ENCODE data around the gene FAM149A. TPM values are rescaled to one million over a fixed set of nuclear protein-coding genes. Genes with fewer than 3 reads are reported as not detected.

Gene FAM149A
- total and polyA plus RNA-seq, 10 of the 15 experiments (the other 5 are each of a cell fraction or from before 2014, with no cell fraction given): 0.38 to 1.9 (median 0.99) TPM

DNA sequence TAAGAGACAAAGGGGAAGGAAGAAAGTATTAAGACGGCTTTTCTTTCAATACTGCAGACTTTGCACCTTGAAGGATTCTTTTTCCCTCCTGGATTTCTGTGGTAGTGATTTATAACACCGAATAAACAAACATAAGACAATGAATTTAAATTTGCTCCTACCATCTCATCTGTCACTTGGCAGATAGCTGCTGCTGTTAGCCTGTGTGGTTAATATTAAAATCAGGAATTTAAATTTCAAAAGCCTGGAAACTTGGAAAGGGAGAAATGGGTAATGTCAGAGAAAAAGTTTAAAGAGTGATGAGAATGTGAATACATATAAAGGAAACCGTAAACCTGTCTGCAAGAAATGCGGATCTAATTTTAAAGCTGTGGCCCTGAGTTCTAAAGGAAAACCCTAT lies 3.4 kb downstream of the FAM149A start:
- TF ChIP-seq TARDBP (IDR thresholded peaks at IDR 0.05; ENCODE audit: borderline replicate concordance) (no peak), GATAD2B (conservative IDR thresholded peaks at IDR 0.05; ENCODE audit: low read depth) (no peak), ZNF622 (IDR thresholded peaks at IDR 0.05) (no peak), CBFB (IDR thresholded peaks at IDR 0.05; ENCODE audit: low read depth) (no peak), HDAC6 (IDR thresholded peaks at IDR 0.05; ENCODE audit: unreplicated experiment) (no peak), JUNB (IDR thresholded peaks at IDR 0.05) (no peak)
- TF ChIP-seq, protein P1, sequence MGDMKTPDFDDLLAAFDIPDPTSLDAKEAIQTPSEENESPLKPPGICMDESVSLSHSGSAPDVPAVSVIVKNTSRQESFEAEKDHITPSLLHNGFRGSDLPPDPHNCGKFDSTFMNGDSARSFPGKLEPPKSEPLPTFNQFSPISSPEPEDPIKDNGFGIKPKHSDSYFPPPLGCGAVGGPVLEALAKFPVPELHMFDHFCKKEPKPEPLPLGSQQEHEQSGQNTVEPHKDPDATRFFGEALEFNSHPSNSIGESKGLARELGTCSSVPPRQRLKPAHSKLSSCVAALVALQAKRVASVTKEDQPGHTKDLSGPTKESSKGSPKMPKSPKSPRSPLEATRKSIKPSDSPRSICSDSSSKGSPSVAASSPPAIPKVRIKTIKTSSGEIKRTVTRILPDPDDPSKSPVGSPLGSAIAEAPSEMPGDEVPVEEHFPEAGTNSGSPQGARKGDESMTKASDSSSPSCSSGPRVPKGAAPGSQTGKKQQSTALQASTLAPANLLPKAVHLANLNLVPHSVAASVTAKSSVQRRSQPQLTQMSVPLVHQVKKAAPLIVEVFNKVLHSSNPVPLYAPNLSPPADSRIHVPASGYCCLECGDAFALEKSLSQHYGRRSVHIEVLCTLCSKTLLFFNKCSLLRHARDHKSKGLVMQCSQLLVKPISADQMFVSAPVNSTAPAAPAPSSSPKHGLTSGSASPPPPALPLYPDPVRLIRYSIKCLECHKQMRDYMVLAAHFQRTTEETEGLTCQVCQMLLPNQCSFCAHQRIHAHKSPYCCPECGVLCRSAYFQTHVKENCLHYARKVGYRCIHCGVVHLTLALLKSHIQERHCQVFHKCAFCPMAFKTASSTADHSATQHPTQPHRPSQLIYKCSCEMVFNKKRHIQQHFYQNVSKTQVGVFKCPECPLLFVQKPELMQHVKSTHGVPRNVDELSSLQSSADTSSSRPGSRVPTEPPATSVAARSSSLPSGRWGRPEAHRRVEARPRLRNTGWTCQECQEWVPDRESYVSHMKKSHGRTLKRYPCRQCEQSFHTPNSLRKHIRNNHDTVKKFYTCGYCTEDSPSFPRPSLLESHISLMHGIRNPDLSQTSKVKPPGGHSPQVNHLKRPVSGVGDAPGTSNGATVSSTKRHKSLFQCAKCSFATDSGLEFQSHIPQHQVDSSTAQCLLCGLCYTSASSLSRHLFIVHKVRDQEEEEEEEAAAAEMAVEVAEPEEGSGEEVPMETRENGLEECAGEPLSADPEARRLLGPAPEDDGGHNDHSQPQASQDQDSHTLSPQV (IDR thresholded peaks at IDR 0.05): no peak
- TF ChIP-seq, protein P2, sequence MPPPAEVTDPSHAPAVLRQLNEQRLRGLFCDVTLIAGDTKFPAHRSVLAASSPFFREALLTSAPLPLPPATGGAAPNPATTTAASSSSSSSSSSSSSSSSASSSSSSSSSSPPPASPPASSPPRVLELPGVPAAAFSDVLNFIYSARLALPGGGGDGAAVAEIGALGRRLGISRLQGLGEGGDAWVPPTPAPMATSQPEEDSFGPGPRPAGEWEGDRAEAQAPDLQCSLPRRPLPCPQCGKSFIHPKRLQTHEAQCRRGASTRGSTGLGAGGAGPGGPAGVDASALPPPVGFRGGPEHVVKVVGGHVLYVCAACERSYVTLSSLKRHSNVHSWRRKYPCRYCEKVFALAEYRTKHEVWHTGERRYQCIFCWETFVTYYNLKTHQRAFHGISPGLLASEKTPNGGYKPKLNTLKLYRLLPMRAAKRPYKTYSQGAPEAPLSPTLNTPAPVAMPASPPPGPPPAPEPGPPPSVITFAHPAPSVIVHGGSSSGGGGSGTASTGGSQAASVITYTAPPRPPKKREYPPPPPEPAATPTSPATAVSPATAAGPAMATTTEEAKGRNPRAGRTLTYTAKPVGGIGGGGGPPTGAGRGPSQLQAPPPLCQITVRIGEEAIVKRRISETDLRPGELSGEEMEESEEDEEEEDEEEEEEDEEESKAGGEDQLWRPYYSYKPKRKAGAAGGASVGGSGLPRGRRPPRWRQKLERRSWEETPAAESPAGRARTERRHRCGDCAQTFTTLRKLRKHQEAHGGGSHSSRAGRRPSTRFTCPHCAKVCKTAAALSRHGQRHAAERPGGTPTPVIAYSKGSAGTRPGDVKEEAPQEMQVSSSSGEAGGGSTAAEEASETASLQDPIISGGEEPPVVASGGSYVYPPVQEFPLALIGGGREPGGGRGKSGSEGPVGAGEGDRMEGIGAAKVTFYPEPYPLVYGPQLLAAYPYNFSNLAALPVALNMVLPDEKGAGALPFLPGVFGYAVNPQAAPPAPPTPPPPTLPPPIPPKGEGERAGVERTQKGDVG (CRISPR knock-in tag; IDR thresholded peaks at IDR 0.05): no peak
- RAD21 ChIA-PET (ENCODE audit: unreplicated experiment): no interaction called here
- intact Hi-C loops (cut with micrococcal nuclease; ENCODE audit: unreplicated experiment) (no loop called here), in situ Hi-C loops (cut with MboI) (no loop called here)
- H4K20me1 ChIP-seq (ENCODE audit: control insufficient read depth, insufficient read depth): no peaks in the 10 kb centered on the region; the same call in 1 of the 2 replicates
- no peaks in the 10 kb centered on the region for H3K36me3 ChIP-seq (ENCODE audit: control insufficient read depth in 2 of 2, insufficient read depth in 2 of 2, low read length in 1 of 2)
- ATAC-seq (no peak), DNase-seq (ENCODE audit: low read depth, low spot score) (no peak), FAIRE-seq (no peak)
- SMC1A ChIA-PET (ENCODE audit: uncharacterized antibody, unreplicated experiment): interaction anchor here (0.6 to 0.7 kb wide), 2 partner anchors 21 to 285 kb away, joined by 3 to 4 read pairs; no protein-coding TSS in a partner anchor
- CTCF ChIA-PET: no interaction called here
- H3K4me3 ChIP-seq: no peak overlapping the region
- H3K9me3 ChIP-seq (replicated peaks; ENCODE audit: control insufficient read depth, insufficient read depth, low read length): no peaks in the 10 kb centered on the region
- peaks cover 2 to 10% of the 10 kb centered on the region in 2 experiments for H3K27me3 ChIP-seq (replicated peaks in 1 of 2; ENCODE audit: control insufficient read depth in 2 of 2, insufficient read depth in 2 of 2, low read length in 1 of 2)
- no TSS peak for BruUV-seq (replicated peaks)
- H3K79me2 ChIP-seq (ENCODE audit: control insufficient read depth, insufficient read depth, low read length): no peaks in the 10 kb centered on the region
- no peak overlapping the region for H3K27ac ChIP-seq (ENCODE audit: control insufficient read depth, insufficient read depth)
- H2AFZ ChIP-seq (ENCODE audit: control insufficient read depth, low read depth, low read length): no peak overlapping the region
- peaks cover 3% of the 10 kb centered on the region; the same call in 1 of the 2 replicates for H3K4me1 ChIP-seq (ENCODE audit: control insufficient read depth, insufficient read depth, low read length)
- H3K4me2 ChIP-seq (ENCODE audit: control insufficient read depth, insufficient read depth): no peak overlapping the region
- H3K9ac ChIP-seq (ENCODE audit: control insufficient read depth, insufficient read depth, low read length): no peak overlapping the region
- WGBS (ENCODE audit: insufficient coverage, insufficient replicate concordance, low lambda C conversion rate, missing lambda C conversion rate): 75% methylated on average over 4 of the region's 4 CpGs
- POLR2A ChIA-PET: no interaction called here

All from GM12878 (cell line).